Activated CD4-positive, alpha-beta T cell treated with anti-CD3 and anti-CD28 coated beads for 36 hours (primary cell): ENCODE measurements around the gene ARHGAP5. TPM values are rescaled to one million over a fixed set of nuclear protein-coding genes. Genes with fewer than 3 reads are reported as not detected.

Experiments used
- total RNA-seq, 2 experiments: library from RNA; stranded (reverse); gene quantifications; one replicate each; pipeline ENCODE4 v1.2.3, GENCODE V29; 2021

The ARHGAP5 gene
- total RNA-seq, 2 experiments from 2014 or later: 40.1 to 45.6 TPM

Other genes starting within 250 kb of the ARHGAP5 start
- gene RNU6-7, start 124.7 kb downstream of the ARHGAP5 start, total RNA-seq: not detected
- not detected for gene RNU6-8, start 126.0 kb downstream of the ARHGAP5 start, total RNA-seq